K562 (cell line): Measurements from ENCODE around the gene TBXAS1. TPM values are rescaled to one million over a fixed set of nuclear protein-coding genes. Genes with fewer than 3 reads are reported as not detected.

ENCODE experiments used
- CBFA2T2 ChIP-seq: fragments of 450-650 bp; conservative IDR thresholded peaks from 2 replicates; pipeline ENCODE4 v1.6.1; 2017; ENCODE audit warnings: mild to moderate bottlenecking
- EWSR1 ChIP-seq: fragments of 450-650 bp; IDR thresholded peaks from 2 replicates; pipeline ENCODE4 v1.6.1; 2018; ENCODE audit warnings: borderline replicate concordance, mild to moderate bottlenecking, low read depth, moderate library complexity; ENCODE audit not compliant: partially characterized antibody
- MED1 ChIP-seq: sonication (generic); formaldehyde crosslinking; IDR thresholded peaks from 2 replicates; pipeline ENCODE4 v1.8.1; 2023; ENCODE audit warnings: missing genetic modification reagents, borderline replicate concordance
- SRSF3 ChIP-seq: fragments of 200-400 bp; formaldehyde crosslinking; IDR thresholded peaks from 2 replicates; pipeline ENCODE4 v1.6.1; 2016; ENCODE audit warnings: mild to moderate bottlenecking, low read length, moderate library complexity; ENCODE audit not compliant: insufficient read depth
- ZFP36 ChIP-seq: fragments of 150-350 bp; IDR thresholded peaks from 2 replicates; pipeline ENCODE4 v1.6.1; 2018; ENCODE audit warnings: low read length, low read depth; ENCODE audit not compliant: partially characterized antibody
- polyA plus RNA-seq, 8 experiments: library from polyadenylated mRNA; depleted of rRNA in 4 of 8; stranded (reverse) in 5 of 8; unstranded in 3 of 8; fragments of >200 nt; fragmentation: Nextera tagmentation in 2 of 8; fragmentation: Illumina TruSeq in 1 of 8; extraction: Ambion mirVana in 2 of 8; extraction: Trizol in 1 of 8; gene quantifications; 2 replicates each; pipeline versions ENCODE4 v1.2.1 to v1.2.3, GENCODE V29; 2011 to 2014; ENCODE audit warnings: inconsistent platforms in 1 of 8, missing spikeins in 1 of 8
- total RNA-seq, 7 experiments: library from RNA; depleted of rRNA in 6 of 7; stranded (reverse); fragments of >200 nt in 6 of 7; fragmentation: Illumina TruSeq in 2 of 7; extraction: Trizol in 2 of 7; gene quantifications; 2 replicates each; pipeline versions ENCODE4 v1.2.1 to v1.2.3, GENCODE V29; 2011 to 2021; ENCODE audit warnings: low replicate concordance in 1 of 7
- TF ChIP-seq, protein P1 (sequence below), 3 experiments: fragments of 200-800 bp in 1 of 3; fragments of 250-450 bp in 1 of 3; fragments of 450-650 bp in 1 of 3; sonication (Bioruptor Pico) in 1 of 3; sonication (Bioruptor generic) in 1 of 3; formaldehyde crosslinking in 1 of 3; IDR thresholded peaks; 2 replicates each; pipeline versions ENCODE4 v1.6.1 to v1.8.0; 2016 to 2022; ENCODE audit warnings: mild to moderate bottlenecking in 2 of 3, missing genetic modification characterization in 2 of 3, missing compliant biosample characterization in 1 of 3, moderate library complexity in 1 of 3
- TF ChIP-seq, protein P2 (sequence below): fragments of 250-450 bp; sonication (Bioruptor Pico); IDR thresholded peaks from 2 replicates; pipeline ENCODE4 v1.4.0; 2020; ENCODE audit warnings: mild to moderate bottlenecking, moderate library complexity, borderline replicate concordance
- TF ChIP-seq, protein P3 (sequence below): fragments of 450-650 bp; IDR thresholded peaks from 2 replicates; pipeline ENCODE4 v1.6.1; 2016; ENCODE audit warnings: mild to moderate bottlenecking, moderate library complexity

Gene TBXAS1
- total and polyA plus RNA-seq, 9 of the 15 experiments (the other 6 are each of a cell fraction or from before 2014, with no cell fraction given): 1.1 to 8.3 (median 1.9) TPM

DNA sequence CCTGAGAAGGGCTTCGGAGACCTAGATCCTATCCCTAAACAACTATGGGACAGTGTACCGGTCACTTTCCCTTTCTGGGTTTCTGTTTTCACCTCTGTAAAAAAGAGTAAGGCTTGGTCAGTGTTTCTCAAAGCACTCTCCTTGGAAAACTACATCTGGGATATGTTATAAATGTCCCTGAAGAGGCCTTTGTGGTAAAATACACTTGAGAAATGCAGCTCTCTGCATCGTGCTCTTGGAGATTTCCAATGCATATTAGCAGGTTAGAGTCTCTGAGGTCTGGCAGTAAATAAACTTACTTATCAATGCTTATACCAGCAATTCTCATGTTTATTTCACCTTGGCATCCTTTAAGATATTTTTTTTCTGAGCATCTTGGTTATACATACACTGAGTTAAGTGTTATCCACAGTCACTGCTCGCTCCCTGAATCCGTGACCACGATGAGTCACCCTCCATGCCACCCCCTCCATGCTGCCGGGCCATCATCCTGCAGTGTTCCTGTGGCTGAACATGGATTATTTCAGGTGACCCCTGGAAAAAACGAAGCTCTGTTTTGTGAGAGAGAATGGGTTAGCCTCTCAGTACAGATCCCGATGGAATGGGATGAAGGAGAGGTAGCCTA is 3.3 kb upstream of the TBXAS1 start (continued):
- TF ChIP-seq, protein P1, sequence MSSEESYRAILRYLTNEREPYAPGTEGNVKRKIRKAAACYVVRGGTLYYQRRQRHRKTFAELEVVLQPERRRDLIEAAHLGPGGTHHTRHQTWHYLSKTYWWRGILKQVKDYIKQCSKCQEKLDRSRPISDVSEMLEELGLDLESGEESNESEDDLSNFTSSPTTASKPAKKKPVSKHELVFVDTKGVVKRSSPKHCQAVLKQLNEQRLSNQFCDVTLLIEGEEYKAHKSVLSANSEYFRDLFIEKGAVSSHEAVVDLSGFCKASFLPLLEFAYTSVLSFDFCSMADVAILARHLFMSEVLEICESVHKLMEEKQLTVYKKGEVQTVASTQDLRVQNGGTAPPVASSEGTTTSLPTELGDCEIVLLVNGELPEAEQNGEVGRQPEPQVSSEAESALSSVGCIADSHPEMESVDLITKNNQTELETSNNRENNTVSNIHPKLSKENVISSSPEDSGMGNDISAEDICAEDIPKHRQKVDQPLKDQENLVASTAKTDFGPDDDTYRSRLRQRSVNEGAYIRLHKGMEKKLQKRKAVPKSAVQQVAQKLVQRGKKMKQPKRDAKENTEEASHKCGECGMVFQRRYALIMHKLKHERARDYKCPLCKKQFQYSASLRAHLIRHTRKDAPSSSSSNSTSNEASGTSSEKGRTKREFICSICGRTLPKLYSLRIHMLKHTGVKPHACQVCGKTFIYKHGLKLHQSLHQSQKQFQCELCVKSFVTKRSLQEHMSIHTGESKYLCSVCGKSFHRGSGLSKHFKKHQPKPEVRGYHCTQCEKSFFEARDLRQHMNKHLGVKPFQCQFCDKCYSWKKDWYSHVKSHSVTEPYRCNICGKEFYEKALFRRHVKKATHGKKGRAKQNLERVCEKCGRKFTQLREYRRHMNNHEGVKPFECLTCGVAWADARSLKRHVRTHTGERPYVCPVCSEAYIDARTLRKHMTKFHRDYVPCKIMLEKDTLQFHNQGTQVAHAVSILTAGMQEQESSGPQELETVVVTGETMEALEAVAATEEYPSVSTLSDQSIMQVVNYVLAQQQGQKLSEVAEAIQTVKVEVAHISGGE (CRISPR knock-in tag; IDR thresholded peaks at IDR 0.05): 0 out of 6 replicates have a peak, but pooled peaks of 1 of the 3 experiments have one; percentile 10
- TF ChIP-seq, protein P2, sequence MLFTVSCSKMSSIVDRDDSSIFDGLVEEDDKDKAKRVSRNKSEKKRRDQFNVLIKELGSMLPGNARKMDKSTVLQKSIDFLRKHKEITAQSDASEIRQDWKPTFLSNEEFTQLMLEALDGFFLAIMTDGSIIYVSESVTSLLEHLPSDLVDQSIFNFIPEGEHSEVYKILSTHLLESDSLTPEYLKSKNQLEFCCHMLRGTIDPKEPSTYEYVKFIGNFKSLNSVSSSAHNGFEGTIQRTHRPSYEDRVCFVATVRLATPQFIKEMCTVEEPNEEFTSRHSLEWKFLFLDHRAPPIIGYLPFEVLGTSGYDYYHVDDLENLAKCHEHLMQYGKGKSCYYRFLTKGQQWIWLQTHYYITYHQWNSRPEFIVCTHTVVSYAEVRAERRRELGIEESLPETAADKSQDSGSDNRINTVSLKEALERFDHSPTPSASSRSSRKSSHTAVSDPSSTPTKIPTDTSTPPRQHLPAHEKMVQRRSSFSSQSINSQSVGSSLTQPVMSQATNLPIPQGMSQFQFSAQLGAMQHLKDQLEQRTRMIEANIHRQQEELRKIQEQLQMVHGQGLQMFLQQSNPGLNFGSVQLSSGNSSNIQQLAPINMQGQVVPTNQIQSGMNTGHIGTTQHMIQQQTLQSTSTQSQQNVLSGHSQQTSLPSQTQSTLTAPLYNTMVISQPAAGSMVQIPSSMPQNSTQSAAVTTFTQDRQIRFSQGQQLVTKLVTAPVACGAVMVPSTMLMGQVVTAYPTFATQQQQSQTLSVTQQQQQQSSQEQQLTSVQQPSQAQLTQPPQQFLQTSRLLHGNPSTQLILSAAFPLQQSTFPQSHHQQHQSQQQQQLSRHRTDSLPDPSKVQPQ (CRISPR knock-in tag): no peak
- TF ChIP-seq ZFP36 (peak; percentile 53), CBFA2T2 (no peak), EWSR1 (no peak), SRSF3 (no peak), MED1 (no peak)
- TF ChIP-seq, protein P3, sequence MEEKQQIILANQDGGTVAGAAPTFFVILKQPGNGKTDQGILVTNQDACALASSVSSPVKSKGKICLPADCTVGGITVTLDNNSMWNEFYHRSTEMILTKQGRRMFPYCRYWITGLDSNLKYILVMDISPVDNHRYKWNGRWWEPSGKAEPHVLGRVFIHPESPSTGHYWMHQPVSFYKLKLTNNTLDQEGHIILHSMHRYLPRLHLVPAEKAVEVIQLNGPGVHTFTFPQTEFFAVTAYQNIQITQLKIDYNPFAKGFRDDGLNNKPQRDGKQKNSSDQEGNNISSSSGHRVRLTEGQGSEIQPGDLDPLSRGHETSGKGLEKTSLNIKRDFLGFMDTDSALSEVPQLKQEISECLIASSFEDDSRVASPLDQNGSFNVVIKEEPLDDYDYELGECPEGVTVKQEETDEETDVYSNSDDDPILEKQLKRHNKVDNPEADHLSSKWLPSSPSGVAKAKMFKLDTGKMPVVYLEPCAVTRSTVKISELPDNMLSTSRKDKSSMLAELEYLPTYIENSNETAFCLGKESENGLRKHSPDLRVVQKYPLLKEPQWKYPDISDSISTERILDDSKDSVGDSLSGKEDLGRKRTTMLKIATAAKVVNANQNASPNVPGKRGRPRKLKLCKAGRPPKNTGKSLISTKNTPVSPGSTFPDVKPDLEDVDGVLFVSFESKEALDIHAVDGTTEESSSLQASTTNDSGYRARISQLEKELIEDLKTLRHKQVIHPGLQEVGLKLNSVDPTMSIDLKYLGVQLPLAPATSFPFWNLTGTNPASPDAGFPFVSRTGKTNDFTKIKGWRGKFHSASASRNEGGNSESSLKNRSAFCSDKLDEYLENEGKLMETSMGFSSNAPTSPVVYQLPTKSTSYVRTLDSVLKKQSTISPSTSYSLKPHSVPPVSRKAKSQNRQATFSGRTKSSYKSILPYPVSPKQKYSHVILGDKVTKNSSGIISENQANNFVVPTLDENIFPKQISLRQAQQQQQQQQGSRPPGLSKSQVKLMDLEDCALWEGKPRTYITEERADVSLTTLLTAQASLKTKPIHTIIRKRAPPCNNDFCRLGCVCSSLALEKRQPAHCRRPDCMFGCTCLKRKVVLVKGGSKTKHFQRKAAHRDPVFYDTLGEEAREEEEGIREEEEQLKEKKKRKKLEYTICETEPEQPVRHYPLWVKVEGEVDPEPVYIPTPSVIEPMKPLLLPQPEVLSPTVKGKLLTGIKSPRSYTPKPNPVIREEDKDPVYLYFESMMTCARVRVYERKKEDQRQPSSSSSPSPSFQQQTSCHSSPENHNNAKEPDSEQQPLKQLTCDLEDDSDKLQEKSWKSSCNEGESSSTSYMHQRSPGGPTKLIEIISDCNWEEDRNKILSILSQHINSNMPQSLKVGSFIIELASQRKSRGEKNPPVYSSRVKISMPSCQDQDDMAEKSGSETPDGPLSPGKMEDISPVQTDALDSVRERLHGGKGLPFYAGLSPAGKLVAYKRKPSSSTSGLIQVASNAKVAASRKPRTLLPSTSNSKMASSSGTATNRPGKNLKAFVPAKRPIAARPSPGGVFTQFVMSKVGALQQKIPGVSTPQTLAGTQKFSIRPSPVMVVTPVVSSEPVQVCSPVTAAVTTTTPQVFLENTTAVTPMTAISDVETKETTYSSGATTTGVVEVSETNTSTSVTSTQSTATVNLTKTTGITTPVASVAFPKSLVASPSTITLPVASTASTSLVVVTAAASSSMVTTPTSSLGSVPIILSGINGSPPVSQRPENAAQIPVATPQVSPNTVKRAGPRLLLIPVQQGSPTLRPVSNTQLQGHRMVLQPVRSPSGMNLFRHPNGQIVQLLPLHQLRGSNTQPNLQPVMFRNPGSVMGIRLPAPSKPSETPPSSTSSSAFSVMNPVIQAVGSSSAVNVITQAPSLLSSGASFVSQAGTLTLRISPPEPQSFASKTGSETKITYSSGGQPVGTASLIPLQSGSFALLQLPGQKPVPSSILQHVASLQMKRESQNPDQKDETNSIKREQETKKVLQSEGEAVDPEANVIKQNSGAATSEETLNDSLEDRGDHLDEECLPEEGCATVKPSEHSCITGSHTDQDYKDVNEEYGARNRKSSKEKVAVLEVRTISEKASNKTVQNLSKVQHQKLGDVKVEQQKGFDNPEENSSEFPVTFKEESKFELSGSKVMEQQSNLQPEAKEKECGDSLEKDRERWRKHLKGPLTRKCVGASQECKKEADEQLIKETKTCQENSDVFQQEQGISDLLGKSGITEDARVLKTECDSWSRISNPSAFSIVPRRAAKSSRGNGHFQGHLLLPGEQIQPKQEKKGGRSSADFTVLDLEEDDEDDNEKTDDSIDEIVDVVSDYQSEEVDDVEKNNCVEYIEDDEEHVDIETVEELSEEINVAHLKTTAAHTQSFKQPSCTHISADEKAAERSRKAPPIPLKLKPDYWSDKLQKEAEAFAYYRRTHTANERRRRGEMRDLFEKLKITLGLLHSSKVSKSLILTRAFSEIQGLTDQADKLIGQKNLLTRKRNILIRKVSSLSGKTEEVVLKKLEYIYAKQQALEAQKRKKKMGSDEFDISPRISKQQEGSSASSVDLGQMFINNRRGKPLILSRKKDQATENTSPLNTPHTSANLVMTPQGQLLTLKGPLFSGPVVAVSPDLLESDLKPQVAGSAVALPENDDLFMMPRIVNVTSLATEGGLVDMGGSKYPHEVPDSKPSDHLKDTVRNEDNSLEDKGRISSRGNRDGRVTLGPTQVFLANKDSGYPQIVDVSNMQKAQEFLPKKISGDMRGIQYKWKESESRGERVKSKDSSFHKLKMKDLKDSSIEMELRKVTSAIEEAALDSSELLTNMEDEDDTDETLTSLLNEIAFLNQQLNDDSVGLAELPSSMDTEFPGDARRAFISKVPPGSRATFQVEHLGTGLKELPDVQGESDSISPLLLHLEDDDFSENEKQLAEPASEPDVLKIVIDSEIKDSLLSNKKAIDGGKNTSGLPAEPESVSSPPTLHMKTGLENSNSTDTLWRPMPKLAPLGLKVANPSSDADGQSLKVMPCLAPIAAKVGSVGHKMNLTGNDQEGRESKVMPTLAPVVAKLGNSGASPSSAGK: no peak
